GM19351 (cell line): Measurements from ENCODE around the gene UHMK1.
"Not testable (repeated sequence)": the region's sequence is repeated elsewhere in the genome, so short reads cannot be mapped to it uniquely, and the experiment has no call there.

Experiments
- ATAC-seq: cut with Tn5 transposase; IDR thresholded peaks from one replicate; pipeline ENCODE4 v1.9.1; 2021; ENCODE audit warnings: mild to moderate bottlenecking, moderate library complexity; ENCODE audit not compliant: unreplicated experiment

Gene UHMK1, protein sequence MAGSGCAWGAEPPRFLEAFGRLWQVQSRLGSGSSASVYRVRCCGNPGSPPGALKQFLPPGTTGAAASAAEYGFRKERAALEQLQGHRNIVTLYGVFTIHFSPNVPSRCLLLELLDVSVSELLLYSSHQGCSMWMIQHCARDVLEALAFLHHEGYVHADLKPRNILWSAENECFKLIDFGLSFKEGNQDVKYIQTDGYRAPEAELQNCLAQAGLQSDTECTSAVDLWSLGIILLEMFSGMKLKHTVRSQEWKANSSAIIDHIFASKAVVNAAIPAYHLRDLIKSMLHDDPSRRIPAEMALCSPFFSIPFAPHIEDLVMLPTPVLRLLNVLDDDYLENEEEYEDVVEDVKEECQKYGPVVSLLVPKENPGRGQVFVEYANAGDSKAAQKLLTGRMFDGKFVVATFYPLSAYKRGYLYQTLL

DNA sequence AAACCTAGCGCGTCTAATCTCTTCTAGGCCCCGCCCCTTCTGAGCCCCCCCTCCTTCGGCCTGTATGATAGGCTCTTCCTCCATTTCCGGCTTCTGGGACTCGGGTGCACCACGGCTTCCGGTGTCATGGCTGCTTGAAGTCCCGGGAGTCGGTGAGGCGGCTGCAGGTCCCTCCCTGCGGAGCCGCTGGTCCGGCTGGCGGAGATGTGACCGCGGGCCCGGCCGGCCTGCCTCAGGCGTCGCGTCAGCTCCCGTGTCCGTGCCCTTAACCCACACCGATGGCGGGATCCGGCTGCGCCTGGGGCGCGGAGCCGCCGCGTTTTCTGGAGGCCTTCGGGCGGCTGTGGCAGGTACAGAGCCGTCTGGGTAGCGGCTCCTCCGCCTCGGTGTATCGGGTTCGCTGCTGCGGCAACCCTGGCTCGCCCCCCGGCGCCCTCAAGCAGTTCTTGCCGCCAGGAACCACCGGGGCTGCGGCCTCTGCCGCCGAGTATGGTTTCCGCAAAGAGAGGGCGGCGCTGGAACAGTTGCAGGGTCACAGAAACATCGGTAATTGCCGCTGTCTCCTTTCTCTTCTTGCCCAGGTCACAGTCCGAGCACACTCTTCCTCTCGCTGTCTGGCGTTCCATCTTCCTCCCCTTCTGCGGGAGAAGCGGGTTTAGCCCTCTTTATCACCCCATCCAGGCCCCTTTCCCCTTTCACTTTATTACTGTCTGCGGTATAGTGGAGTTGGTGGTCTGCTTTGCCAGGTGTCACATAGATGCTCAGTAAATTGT, at the start of gene UHMK1:
UHMK1 (plus strand) TSS at position 96 of the 773 bp plus-strand sequence; CDS start at position 279, 183 bp downstream.
- ATAC-seq, result peak; percentile 96

DNA sequence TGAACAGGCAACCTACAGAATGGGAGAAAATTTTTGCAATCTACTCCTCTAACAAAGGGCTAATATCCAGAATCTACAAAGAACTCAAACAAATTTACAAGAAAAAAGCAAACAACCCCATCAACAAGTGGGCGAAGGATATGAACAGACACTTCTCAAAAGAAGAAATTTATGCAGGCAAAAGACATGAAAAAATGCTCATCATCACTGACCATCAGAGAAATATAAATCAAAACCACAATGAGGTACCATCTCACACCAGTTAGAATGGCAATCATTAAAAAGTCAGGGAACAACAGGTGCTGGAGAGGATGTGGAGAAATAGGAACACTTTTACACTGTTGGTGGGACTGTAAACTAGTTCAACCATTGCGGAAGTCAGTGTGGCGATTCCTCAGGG, 43.3 kb upstream of the UHMK1 start:
- not testable (repeated sequence) for ATAC-seq

DNA sequence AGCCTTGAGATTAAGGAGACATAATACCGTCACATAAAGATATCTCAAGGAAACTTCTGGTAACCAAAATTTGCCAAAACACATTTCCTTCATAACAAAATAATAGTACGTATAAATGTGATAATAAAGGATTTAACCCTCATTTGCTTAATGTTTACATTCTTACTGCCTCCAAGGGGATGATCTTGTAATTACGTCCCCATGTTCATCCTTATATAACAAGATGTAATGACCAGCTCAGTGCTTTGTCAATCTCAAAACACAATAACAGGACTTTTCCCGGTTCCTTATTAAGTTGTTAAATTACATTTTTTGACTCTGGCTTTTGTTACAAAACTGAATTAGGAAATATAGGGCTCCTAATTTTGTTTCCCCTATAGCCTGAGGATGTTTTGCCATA, 41.3 kb upstream of the UHMK1 start:
- ATAC-seq, result no peak

DNA sequence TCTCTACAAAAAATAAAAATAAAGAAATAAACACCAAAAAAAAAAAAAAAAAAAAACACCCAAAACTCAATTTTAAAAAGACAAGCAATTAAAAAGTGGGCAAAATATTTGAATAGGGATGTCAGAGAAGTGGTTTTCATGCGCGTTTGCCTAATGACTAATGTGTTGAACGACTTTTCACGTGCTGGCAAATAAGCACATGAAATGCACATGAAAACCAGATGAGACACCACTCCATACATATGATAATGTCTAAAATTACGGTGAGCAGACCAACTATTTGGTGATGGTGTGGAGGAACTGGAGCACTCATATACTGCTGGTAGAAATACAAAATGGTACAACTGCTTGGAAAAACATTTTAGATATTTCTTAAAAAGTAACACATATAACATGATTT, 39.4 kb upstream of the UHMK1 start:
- ATAC-seq, result no peak

DNA sequence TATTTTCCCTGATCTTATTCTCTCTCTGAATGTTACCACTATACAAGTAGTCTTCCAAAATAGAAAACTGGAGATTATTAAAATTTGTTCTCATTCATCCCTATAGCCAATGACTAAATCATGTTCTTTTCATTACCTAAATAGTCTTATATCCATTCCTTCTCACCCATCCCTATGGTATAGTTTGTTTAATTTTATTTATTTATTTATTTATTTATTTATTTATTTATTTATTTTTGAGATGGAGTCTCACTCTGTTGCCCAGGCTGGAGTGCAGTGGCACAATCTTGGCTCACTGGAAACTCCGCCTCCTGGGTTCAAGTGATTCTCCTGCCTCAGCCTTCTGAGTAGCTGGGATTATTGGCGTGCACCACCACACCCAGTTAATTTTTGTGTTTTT, 35.2 kb upstream of the UHMK1 start:
- not testable (repeated sequence) for ATAC-seq

DNA sequence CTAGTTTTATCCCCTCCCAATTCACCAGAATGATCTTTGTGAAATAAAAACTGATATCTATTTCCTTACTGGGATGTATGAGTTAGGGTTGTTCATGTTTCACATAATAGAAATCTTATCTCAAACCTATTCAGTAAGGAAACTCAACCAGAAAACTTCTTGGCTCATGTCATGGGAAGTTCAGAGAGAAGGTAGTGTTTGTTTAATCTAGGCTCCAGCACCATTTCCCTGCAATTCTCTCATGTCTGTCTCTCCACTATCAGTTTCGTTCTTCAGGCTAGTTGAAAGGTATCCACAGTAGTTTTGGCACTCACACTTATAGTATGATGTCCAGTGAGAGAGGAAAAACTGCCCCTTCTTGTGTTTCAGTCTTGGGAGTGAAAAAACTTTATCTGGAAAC, 34.6 kb upstream of the UHMK1 start:
- no peak for ATAC-seq

DNA sequence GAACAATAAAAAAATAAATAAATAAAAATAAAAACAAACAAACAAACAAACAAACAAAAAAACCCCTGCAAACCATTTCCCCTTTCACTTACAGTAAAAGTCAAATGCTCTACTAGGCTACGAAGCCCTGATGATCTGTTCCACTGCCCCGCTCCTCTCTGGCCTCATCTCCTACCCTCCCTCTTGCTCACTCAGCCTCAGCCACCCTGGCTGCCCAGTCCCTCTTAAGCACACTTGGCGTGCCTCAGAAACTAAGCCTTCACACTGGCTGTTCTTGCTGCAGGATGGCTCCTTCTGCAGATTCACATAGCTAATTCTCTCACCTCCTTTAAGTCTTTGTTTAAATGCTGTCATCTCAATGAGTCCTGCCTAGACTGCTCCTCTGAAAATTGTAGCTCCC, 30.8 kb upstream of the UHMK1 start:
- no peak for ATAC-seq

DNA sequence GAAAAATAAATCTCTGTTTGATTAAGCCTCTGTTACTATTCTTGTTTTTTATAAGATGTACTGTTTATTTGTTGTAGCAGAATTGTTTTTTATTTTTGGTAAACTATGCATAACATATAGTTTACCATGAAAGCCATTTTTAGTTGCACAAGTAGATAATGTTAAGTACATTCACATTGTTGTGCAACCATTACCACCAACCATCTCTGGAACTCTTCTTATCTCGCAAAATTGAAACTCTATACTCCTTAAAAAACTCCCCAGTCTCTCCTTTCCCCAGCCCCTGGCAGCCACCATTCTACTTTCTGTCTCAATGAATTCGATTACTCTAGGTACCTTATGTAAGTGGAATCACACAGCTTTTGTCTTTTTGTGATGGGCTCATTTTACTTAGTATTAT, 27.4 kb upstream of the UHMK1 start:
- no peak for ATAC-seq

DNA sequence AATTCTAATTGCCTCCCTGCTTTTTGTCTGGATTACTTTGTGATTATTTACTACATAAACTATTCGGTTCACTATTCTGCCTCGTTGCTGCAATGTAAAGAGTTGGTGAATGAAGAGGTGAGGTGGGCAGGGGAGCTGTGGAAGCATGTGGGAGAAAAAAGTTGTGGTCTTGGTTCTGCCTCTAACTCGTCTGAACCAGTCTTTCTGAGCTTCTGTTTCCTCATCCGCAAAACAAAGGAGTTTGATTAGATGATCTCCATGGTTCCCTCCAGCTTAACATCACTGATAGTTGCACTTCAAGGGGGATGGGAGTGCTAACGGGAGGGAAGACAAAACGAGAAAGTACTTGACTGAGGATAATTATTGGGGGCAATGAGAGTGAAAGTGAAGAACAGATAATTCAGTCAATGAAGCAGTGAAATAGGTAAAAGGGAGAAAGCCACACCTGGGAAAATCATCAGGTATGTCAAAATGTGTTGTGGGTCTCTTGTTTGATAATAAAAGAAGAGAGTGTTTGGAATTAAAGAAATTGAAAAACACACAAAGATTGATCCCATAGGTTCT, 26.2 kb upstream of the UHMK1 start:
- ATAC-seq, result no peak

DNA sequence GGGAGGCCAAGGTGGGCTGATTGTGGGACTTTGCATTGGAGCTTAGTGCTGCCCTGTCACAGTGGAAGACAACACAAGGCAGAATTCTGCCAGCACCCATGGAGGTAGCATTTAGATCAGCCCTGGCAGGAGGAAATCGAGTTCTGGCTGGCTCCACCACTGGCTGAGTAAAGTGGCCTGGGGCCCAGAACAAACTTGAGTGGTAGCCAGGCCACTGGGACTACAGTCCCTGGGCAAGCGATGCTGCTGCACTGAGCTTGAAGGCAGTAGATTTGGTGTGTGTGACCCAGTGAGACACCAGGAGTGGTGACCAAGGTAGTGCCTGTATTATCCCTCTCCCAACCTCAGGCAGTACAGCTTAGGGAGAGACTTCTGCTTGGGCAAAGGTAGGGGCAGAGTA, 22.5 kb upstream of the UHMK1 start:
- no peak for ATAC-seq

DNA sequence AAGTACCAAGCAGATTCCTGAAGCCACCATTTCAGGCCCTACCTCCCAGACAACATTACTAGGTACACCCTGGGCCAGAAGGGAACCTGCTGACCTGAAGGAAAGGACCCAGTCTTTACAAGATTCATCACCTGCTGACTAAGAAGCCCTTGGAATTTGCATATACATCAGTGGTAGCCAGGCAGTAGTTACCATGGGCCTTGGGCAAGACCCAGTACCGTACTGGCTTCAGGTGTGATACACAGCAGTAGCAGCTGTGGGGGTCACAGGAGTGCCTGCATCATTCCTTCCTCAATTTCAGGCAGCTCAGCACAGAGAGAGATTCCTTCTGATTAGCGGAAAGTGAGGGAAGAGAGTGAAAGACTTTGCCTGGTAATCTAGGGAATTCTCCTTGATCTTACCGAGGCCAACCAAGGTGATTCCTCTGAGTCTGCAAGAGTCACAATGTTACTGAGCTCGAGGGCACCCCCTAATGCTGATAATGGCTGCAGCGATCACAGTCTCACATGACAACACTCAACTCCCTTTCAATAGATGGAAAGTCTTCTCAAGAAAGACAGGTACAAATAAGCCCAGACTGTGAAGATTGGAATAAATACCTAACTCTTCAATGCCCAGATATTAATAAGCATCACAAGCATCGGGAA, 22.0 kb upstream of the UHMK1 start:
- no peak for ATAC-seq

DNA sequence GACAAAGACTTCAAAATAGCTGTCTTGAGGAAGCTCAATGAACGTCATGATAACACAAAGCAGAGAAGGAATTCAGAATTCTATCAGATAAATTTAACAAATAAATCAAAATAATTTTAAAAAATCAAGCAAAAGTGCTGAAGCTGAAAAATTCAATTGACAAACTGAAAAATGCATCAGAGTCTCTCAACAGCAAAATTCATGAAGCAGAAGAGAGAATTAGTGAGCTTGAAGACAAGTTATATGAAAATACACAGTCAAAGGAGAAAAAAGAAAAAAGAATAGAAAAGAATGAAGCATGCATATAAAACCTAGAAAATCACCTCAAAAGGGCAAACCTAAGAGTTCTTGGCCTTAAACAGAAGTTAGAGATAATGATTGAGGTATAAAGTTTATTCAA, 21.0 kb upstream of the UHMK1 start:
- ATAC-seq, result no peak

DNA sequence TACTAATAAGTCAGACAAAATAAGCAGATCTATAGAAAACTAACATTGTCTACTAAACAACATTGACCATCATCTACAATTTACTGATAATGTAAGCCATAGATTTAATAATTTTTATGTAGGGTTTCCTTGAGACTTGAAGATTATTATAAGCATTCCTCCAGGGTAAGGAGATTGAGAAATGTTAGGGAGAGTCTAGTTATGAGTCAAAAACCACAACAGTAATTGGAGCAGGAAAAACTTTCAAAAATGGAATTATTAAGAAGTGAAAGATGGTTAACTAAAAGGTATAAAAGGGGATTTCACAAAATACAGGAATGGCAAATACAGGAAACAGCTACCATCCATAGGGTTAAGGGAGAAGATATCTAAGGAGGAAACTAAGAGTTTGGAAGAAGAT, 12.4 kb upstream of the UHMK1 start:
- no peak for ATAC-seq

DNA sequence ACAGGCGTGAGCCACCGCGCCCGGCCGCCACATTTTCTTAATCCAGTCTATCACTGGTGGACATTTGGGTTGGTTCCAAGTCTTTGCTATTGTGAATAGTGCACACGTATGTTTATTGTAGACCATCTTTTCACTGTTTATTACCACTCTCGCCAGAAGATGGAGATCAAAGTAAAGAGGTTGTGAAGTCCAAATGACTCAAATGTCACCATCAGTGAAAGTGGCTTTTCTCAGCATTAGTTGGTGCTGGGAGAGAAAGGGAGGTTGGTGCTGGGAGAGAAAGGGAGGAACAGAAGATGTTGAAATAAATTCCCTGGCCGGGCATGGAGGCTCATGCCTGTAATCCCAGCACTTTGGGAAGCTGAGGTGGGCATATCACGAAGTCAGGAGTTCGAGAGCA, 10.4 kb upstream of the UHMK1 start:
- no peak for ATAC-seq

DNA sequence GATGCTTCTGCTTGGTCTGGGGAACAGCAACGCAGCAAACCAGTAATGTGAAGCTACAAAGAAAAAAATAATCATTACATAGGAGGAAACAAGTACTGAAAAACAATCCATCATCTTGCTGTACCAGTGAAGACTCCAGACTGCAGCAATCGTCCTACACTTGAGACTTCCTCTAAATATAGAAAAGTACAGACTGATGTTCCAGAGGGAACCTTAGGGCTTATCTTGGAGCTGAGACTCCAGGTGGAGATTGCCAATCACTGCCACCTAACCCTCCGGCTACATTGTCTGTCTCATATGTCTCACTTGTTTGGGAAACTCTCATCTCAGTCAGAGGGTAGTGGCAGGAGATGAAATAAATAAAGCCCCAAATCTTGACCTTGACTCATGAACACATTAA, 9.4 kb upstream of the UHMK1 start:
- ATAC-seq, result no peak

DNA sequence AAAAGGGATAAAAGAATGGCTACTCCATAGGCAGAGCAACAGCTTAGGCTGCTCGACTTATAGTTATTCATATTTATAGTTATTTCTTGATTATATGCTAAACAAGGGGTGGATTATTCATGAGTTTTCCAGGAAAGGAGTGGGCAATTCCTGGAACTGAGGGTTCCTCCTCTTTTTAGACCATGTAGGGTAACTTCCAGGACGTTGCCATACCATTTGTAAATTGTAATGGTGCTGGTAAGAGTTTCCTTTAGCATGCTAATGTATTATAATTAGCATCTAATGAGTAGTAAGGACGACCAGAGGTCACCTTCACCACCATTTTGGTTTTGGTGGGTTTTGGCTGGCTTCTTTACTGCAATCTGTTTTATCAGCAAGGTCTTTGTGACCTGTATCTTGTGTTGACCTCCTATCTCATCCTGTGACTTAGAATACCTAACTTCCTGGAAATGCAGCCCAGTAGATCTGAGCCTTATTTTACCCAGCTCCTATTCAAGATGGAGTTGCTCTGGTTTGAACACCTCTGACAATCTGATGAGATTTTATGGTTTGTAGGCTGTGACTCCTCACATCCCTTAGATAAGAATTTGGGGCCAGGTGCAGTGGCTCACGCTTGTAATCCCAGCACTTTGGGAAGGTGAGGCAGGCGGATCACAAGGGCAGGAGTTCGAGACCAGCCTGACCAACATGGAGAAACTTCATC, 1.9 kb upstream of the UHMK1 start:
- ATAC-seq, result not testable (repeated sequence)

DNA sequence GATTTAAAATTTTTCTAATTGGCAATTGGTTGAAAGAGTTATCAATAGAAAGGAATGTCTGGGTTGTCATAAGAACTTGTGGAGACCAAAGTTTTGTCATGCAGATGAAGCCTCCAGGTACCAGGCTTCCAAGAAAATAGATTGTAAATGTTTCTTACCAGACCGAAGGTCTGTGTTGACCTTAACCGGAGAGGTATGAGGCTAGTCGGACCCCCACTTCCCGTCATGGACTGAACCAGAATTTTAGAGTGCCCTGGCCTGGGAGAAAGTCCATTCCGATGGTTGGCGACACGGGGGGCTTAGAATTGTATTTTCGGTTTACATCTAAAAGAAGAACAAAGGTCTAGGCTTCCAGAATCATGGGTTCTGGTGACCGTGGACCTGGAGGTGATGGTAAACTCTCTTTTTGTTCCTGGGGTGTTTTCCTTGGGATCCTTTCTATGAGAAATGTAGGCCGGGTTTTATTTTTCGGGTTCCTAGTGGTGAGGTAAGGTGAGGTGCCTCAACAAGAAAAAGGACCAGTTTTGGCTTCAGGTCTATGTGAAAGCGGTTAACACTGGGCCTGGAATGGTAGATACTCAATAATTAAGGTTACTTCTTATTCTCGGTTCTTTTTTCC, 405 bp upstream of the UHMK1 start:
- ATAC-seq, result no peak

DNA sequence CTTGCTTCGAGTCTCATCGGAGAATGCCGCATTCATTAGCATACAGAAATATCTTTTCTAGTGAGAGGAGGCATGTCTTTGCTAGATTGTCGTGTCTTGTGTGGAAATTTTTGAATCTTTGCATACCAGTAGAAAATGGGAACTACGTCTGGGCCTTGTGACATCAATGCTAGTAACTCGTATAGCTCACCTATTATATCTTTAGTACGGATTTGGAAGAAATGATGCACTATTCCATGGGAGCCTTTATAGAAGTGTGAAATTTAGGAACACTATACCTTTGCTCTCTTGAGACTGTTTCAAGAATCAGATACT, 835 bp downstream of the UHMK1 start:
- ATAC-seq, result no peak

DNA sequence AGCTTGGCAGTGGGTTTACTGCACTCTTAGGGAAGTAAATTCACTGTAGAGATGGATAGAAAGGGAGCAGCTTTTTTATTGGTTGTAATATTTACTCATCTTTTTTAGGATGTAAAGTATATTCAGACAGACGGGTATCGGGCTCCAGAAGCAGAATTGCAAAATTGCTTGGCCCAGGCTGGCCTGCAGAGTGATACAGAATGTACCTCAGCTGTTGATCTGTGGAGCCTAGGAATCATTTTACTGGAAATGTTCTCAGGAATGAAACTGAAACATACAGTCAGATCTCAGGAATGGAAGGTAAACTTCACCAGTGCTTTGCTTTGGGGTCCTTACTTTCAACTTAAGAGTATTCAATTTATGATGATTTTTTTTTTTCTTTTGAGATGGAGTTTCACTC, 3.2 kb downstream of the UHMK1 start:
- ATAC-seq, result no peak

DNA sequence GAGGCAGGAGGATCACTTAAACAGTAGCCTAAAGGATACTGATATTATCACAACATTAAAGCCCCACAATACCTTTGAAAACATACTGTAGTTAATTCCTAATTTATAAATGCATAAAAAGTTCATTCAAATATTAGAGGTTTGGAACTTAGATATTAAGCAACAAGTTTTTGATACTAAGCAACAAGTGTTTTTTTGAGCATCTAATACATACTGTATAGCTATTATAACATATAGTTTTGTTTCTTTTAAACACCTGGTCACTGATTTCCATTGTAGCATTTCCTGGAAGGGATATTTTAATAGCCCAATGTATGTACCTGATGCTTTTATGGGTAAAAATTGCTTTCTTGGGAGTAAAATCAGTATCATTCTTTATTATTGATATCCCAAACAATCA, 4.5 kb downstream of the UHMK1 start:
- ATAC-seq, result no peak

DNA sequence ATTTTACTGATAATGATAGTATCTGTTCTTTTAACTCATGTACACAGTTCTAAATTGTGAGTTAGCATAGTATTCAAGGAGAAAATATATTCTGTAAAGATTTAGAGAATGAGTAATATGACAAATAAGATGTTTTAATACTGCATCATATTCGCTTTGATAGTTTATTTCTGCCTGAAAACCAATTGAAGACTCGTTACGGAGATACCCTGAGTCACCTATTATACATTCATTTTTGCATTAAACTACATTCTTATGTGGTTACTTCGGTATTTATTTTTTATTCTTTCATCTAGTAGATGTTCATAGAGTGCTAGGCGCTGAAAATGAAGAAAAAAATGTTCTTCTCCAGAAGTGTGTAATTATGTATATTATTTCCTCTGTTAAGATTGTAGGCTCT, 5.3 kb downstream of the UHMK1 start:
- ATAC-seq, result no peak
